HG02610 (cell line): ENCODE data around the gene RIOK2.

Experiments used
- ATAC-seq: cut with Tn5 transposase; IDR thresholded peaks from one replicate; pipeline ENCODE4 v1.9.1; 2021; ENCODE audit warnings: mild to moderate bottlenecking, moderate library complexity; ENCODE audit not compliant: unreplicated experiment

Gene RIOK2

DNA sequence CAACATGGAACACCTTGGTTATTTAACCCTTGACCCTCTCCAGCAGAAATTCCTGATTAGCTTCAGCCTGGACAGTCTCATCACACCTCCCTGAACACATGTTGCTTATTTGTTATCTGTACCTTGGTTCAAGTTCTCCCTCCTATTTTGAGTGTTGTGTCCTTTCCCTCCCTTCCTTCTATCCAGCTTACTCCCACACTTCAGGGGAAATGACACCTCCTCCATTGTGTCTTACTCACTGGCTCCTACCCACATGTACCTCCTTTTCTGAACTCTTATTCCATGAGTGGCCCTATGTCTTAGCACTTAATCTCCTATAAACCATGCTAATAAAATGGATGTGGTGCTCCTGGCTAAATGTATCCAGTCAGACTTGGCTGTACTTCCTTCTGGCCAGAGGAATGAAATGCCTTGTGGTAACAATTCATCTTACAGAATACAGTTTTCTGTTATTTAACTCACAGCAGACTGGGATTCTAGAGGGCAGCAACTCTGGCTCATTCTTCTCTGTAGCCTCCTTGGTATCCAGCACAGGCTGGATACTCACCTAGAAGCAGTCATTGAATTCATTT is 51.8 kb downstream of the RIOK2 start:
- ATAC-seq: no peak

DNA sequence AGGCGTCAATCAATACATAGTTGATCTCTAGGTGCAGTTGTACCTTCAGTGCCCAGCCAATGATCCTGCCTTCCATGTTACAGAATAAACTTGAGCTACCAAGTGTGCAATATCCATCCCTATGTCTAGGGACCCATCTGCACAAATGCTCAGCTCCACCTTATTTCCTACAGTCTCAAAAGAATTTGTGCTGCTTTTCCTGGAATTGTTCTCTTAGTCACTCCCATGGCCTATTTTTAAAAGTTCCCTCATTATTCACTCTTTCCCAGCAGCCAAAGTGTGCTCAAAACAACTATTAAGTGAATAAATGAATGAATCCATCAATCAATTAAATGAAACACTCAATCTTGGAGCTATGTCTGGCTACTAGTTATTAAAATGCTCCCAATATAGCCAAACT is 55.3 kb downstream of the RIOK2 start:
- no peak for ATAC-seq

DNA sequence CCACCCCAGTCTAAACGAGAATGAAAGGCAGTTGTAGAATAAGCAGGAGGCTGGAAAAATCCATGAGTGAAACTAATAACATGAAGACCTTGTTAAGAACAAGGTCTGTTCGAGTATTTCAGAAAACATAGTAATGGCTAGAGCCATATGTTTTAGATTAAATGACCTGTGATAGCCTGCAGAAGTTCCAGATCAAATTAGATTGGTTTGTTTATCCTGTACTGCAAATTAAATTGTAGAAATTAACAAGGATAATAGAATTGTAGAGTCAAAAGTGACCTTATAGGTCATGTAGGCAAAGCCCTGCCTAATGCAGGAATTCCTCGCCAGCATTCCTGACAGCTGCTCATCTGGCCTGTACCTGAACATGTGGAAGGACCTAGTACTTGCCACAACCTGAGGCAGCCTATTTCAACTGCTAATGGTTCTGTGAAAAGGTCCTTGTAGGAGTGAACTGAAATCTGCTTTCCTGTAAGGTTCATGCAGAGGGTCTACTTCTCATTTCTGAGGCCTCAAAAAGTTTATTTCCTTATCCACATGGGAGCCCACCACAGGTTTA is 57.8 kb downstream of the RIOK2 start:
- ATAC-seq: no peak

DNA sequence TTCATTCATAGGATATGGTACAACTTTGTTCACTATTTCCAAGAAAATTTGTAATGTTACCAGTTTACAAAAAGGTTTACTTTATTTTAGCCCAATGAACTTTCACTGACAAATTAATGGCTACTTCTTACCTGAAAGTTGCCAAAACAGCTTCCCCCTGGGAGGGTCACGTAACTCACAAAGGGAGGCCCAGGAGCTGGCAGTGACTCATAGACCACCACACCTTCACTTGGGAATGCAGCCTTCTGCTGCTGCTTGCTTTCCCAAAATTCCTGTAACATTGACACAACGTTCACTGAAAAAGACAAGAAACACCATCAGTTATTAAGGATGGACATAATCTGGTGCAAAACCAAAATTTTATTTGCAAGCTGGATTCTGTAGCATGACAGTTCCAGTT is 58.7 kb downstream of the RIOK2 start:
- ATAC-seq: no peak

DNA sequence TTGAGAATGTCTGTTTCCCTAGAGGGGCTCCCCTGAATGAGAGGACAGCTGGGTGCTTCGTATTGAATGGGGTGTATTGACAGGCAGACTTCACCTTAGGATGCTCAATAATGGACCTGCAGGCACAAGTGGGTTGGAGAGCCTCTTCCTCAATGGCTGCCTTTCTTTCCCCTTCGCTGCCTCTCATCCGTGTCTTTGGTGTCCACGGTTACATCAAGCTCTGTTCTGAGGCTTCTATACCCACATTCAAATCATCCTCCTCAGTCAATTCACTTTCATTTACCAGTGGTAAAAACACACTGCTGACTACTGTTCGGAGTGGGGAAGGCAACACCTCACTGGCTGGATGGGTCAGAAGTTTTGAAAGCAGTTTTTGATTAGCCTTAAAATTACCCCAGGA is 61.2 kb downstream of the RIOK2 start:
- ATAC-seq: no peak

DNA sequence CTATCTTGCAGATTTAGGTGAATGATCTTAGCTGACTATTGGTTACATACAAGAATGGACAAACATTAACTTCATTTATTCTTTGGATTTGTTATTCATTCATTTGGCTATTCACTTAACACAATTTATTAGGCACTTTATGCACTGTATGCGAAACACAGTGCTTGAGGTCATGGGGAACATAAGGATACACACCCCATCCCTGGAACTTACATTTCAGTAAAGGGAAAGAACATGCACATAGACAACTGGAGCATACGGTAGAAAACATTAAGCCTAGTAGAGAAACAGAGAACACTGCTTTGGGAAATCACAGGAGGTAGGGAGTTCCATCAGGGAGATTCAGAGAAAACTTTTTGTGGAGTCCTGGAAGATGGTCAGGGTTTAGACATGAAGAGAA is 62.9 kb downstream of the RIOK2 start:
- no peak for ATAC-seq

DNA sequence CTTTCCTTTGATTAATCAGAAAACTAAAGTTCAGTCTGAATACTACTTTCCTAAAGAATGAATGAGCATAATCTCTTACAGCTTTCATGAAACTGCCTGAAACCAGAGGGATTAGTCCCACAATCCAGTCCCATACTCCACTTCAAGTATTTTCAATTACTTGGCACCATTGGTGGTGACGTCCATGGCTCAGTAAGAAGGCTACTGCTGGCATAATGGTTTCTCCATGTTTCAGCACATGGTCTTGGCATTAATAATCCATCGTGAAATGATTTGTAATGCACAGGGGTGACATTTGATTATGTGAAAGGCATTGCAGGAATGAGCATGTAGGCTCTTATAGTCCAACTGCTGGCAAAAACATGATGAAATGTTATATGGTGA is 64.0 kb downstream of the RIOK2 start:
- no peak for ATAC-seq

DNA sequence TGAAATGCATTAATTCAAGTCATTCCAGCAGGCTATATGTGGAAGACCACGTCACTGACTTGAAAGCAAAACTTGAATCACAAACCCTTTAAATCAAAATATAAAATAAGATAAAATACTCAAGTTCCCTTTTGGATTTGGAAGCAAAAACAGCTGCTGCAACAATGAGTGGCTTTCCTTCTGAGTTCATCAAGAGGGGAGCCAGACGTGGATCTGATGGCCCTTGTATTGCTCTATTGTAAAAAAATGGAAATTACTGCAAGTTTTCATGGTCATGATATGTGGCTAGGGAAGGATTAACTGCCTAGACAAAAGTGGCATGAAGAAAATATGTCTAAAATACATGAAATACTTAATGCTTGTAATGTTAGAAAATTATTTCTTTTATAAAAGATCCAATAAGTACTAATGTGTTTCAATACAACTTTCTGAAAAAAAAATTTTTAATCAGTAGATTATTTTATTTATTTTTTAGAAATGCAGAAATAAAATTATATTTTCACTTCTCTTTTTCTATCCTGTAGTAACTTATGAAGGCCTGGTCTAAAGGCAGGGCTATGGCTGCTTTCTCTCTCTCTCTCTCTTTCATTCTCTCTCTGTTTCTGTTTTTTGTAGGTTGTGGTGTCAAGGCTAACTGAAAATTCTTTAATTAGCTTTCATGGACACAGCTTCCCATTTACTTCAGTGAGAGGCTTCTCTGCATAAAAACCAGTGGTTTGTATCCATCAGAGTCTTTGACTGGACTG is 64.6 kb downstream of the RIOK2 start:
- no peak for ATAC-seq

DNA sequence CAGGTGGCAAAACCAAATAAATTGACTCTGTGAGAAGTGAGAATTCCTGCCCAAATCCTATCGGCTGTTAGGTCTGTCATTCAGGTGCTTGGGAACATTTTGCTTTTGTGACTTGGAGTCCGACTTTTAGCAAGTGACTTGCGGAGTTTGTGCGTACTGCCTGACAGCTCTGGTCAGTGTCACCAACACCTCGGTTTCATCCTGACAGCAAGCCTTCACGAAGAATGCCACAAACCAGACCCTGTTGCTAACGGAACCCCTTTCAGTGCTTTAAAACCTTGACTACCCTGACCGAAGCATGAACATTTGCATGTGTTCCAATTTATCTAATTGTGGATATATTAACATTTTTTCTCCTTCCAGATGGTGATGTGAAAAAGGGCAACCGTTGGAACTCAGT is 67.1 kb downstream of the RIOK2 start:
- no peak for ATAC-seq

DNA sequence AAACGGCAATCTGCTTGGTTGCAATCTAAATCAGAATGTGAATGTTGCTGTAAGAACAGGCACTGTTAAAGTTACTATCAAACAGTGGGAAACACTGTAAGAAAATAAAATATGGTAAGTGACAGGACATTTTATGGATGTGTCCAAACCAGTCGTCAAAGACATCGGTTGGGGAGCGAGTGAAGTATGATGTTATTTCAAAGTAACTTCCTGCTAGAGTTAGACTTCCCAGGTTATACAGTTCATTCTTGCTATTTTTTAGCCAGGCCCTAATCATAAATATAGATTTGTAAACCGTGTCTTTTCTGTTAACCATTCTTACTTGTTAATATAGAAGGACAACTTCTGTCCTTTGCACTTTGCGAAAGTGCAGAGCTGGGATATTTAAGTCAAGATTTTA is 70.8 kb downstream of the RIOK2 start:
- ATAC-seq: no peak

DNA sequence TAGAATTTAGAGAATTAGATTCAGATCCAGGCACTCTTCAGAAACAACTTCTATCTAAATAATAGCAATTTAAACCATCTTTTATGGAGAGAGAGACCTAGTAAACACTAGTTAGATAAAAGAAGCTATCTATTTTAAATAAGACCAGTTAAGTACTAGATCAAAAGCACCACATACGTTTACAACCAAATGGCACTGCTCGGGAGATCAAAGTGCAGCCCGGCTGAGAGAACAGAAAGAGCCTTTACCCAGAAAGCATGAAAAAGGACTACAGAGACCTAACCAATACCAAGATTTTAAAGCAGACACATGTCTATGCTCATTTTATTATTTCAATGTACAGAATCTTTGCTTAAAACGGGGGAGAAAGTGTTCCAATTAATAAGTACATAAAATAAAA is 71.4 kb downstream of the RIOK2 start:
- no peak for ATAC-seq

DNA sequence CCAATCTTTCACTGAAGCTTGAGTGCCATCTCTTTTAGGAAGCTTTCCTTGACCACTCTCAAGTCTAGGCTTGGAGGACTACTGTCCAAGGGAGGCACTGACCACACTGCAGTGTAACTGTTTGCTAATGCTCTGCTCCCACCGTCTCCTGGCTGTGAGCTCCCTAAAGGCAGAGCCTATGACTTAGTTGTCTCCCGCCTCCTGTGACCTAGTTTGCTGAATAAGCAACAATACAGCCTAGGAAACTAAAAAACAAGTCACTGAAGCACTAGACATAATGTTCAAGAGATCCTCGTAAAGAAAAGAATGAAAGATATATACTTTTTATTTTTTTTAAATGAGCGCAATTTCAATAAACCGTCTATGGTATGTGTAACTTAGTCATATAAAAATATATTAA is 72.0 kb downstream of the RIOK2 start:
- ATAC-seq: no peak
